Measurements from ENCODE around the gene VRK1.

- no peak for TF ChIP-seq CTCF (IDR thresholded peaks at IDR 0.05; ENCODE audit: low read depth, low read length, poor library complexity, severe bottlenecking)
- no peak for TF ChIP-seq EZH2phosphoT487 (IDR thresholded peaks at IDR 0.05; ENCODE audit: borderline replicate concordance, low read length)
These were observed 132.8 kb downstream of the VRK1 start for GRCh38 chr14:96929950-96930349.
